IMR-90 (cell line): ENCODE results near the gene TRAPPC10. TPM values are rescaled to one million over a fixed set of nuclear protein-coding genes. Genes with fewer than 3 reads are reported as not detected.
"Not testable (repeated sequence)": the region's sequence is repeated elsewhere in the genome, so short reads cannot be mapped to it uniquely, and the experiment has no call there.

Experiments
- ATAC-seq: fragments of 200-7000 bp; cut with Tn5 transposase; 2 replicates; pipeline ENCODE4 v1.9.1; 2020; ENCODE audit warnings: low read depth, mild to moderate bottlenecking, moderate library complexity
- BruUV-seq: library from RNA; stranded (reverse); fragments of 400-500 nt; replicated peaks from 2 replicates; lab custom pipeline; 2021; lab: Mats Ljungman, UMichigan
- CTCF ChIA-PET: fragments of 300-600 bp; formaldehyde crosslinking; extraction: SDS; loops from one replicate; lab custom pipeline; 2021; ENCODE audit warnings: antibody characterized with exemption; lab: Yijun Ruan, JAX
- POLR2A ChIA-PET: fragments of 300-600 bp; sonication (Branson Sonifier 250); formaldehyde crosslinking; loops from one replicate; lab custom pipeline; 2022; ENCODE audit warnings: antibody characterized with exemption; ENCODE audit not compliant: unreplicated experiment; lab: Charles Lee
- DNase-seq: peaks from one replicate; pipeline ENCODE4 v3.0.0; 2013
- H2AFZ ChIP-seq: replicated peaks from 2 replicates; pipeline ENCODE3; 2013; ENCODE audit warnings: low read length, mild to moderate bottlenecking; ENCODE audit not compliant: poor library complexity
- H2AK5ac ChIP-seq: 2 replicates; pipeline ENCODE4 v1.6.1; 2013; ENCODE audit warnings: low read depth, low read length, inconsistent platforms
- H2AK9ac ChIP-seq: replicated peaks from 2 replicates; pipeline ENCODE3; 2013; ENCODE audit warnings: mild to moderate bottlenecking, low read depth, low read length, moderate library complexity; ENCODE audit not compliant: poor library complexity
- H2BK120ac ChIP-seq: 2 replicates; pipeline ENCODE4 v1.6.1; 2013; ENCODE audit warnings: low read depth, low read length, inconsistent platforms
- H2BK15ac ChIP-seq: 3 replicates; pipeline ENCODE4 v1.6.1; 2013; ENCODE audit warnings: low read depth, low read length, inconsistent platforms
- H2BK20ac ChIP-seq: 2 replicates; pipeline ENCODE4 v1.6.1; 2013; ENCODE audit warnings: low read depth, mild to moderate bottlenecking, inconsistent platforms, low read length, moderate library complexity
- H2BK5ac ChIP-seq: 2 replicates; pipeline ENCODE4 v1.6.1; 2013; ENCODE audit warnings: mild to moderate bottlenecking, low read depth, low read length, inconsistent platforms; ENCODE audit not compliant: poor library complexity, severe bottlenecking
- H3K14ac ChIP-seq: replicated peaks from 2 replicates; pipeline ENCODE4 v1.6.1; 2013; ENCODE audit warnings: low read depth, low read length, inconsistent platforms
- H3K18ac ChIP-seq: 2 replicates; pipeline ENCODE4 v1.6.1; 2013; ENCODE audit warnings: low read depth, low read length, control low read depth
- H3K23ac ChIP-seq: 2 replicates; pipeline ENCODE4 v1.6.1; 2013; ENCODE audit warnings: low read depth, low read length, inconsistent platforms
- H3K27ac ChIP-seq: 2 replicates; pipeline ENCODE4 v1.5.1; 2013; ENCODE audit warnings: mild to moderate bottlenecking, control low read depth, low read length; ENCODE audit not compliant: insufficient read depth
- H3K27me3 ChIP-seq: 2 replicates; pipeline ENCODE4 v1.6.1; 2013; ENCODE audit warnings: low read length; ENCODE audit not compliant: control insufficient read depth, insufficient read depth
- H3K36me3 ChIP-seq: 2 replicates; pipeline ENCODE4 v1.6.1; 2013; ENCODE audit warnings: low read length, mixed read lengths; ENCODE audit not compliant: control insufficient read depth, insufficient read depth
- H3K4ac ChIP-seq: 2 replicates; pipeline ENCODE4 v1.6.1; 2013; ENCODE audit warnings: low read depth, low read length, inconsistent platforms
- H3K4me1 ChIP-seq: 2 replicates; pipeline ENCODE4 v1.6.1; 2013; ENCODE audit warnings: low read length, mixed read lengths; ENCODE audit not compliant: control insufficient read depth, insufficient read depth
- H3K4me2 ChIP-seq: 2 replicates; pipeline ENCODE4 v1.6.1; 2013; ENCODE audit warnings: low read depth, mild to moderate bottlenecking, control low read depth, low read length, moderate library complexity
- H3K4me3 ChIP-seq: 2 replicates; pipeline ENCODE4 v1.5.1; 2013; ENCODE audit warnings: low read depth, mild to moderate bottlenecking, control low read depth, low read length, moderate library complexity; ENCODE audit not compliant: insufficient read depth
- H3K56ac ChIP-seq: 2 replicates; pipeline ENCODE4 v1.6.1; 2013; ENCODE audit warnings: low read length, inconsistent platforms; ENCODE audit not compliant: insufficient read depth; ENCODE audit errors: extremely low read depth
- H3K79me1 ChIP-seq, 2 experiments: 2 replicates each; pipeline ENCODE4 v1.6.1; 2013; ENCODE audit warnings: low read length in 2 of 2, inconsistent platforms in 1 of 2, low read depth in 1 of 2
- H3K9ac ChIP-seq: 2 replicates; pipeline ENCODE4 v1.6.1; 2013; ENCODE audit warnings: low read depth, low read length, control low read depth
- H3K9me1 ChIP-seq: 2 replicates; pipeline ENCODE4 v1.6.1; 2013; ENCODE audit warnings: low read length, inconsistent platforms; ENCODE audit not compliant: insufficient read depth
- H3K9me3 ChIP-seq: 2 replicates; pipeline ENCODE4 v1.6.1; 2013; ENCODE audit warnings: low read length; ENCODE audit not compliant: control insufficient read depth, insufficient read depth
- H4K20me1 ChIP-seq: 2 replicates; pipeline ENCODE4 v1.6.1; 2013; ENCODE audit warnings: low read length, inconsistent platforms; ENCODE audit not compliant: insufficient read depth
- H4K5ac ChIP-seq: 2 replicates; pipeline ENCODE4 v1.6.1; 2013; ENCODE audit warnings: mild to moderate bottlenecking, low read depth, low read length, control low read depth
- H4K8ac ChIP-seq, 2 experiments: 2 replicates each; pipeline ENCODE4 v1.6.1; 2013; ENCODE audit warnings: low read depth in 2 of 2, low read length in 2 of 2, control low read depth in 1 of 2, inconsistent platforms in 1 of 2
- H4K91ac ChIP-seq: 2 replicates; pipeline ENCODE4 v1.6.1; 2013; ENCODE audit warnings: low read depth, low read length, inconsistent platforms; ENCODE audit not compliant: insufficient read depth
- WGBS, 2 experiments: methylation state at CpG; one replicate each; pipeline versions ENCODE4 v1.1.5 to v1.1.7; 2013; ENCODE audit warnings: missing lambda C conversion rate in 2 of 2; ENCODE audit not compliant: insufficient read length in 1 of 2; ENCODE audit errors: extremely low coverage in 2 of 2; 5-methylcytosine and 5-hydroxymethylcytosine counted together
- dilution Hi-C: fragments of 300-500 bp; cut with HindIII; formaldehyde crosslinking; loops from one replicate; pipeline ENCODE4 v1.14.3; 2018; ENCODE audit warnings: low sequenced_read_pairs; ENCODE audit not compliant: unreplicated experiment
- in situ Hi-C: fragments of 300-500 bp; cut with MboI; formaldehyde crosslinking; loops from 3 replicates; pipeline ENCODE4 v1.14.3; 2019; ENCODE audit warnings: low sequenced_read_pairs, inconsistent platforms, mixed read lengths
- intact Hi-C: fragments of 100-400 bp; cut with micrococcal nuclease; formaldehyde crosslinking; loops from 2 replicates; pipeline ENCODE4 v1.10.0; 2022
- polyA plus RNA-seq, 3 experiments: library from polyadenylated mRNA; depleted of rRNA; stranded (reverse); fragments of >200 nt; gene quantifications; 2 replicates each; pipeline ENCODE4 v1.2.3, GENCODE V29; 2012; ENCODE audit warnings: low replicate concordance in 1 of 3
- total RNA-seq: library from RNA; depleted of rRNA; stranded (reverse); fragments of >200 nt; gene quantifications from 2 replicates; pipeline ENCODE4 v1.2.3, GENCODE V29; 2012

Gene TRAPPC10
- total and polyA plus RNA-seq, 2 of the 4 experiments (the other 2 are of a cell fraction), result 17.8 to 18.1 TPM

GRCh38 chr21:44134732-44135131 lies 122.6 kb downstream of the TRAPPC10 start:
- H2BK5ac ChIP-seq, H3K36me3 ChIP-seq, H4K91ac ChIP-seq, H3K56ac ChIP-seq, CTCF ChIA-PET, H3K4me2 ChIP-seq, H3K14ac ChIP-seq, H3K27me3 ChIP-seq, H3K9me1 ChIP-seq, H4K20me1 ChIP-seq, H3K79me1 ChIP-seq, H3K9ac ChIP-seq, dilution Hi-C loops, H2AK5ac ChIP-seq, H3K4me3 ChIP-seq, intact Hi-C loops, H2BK120ac ChIP-seq, H3K18ac ChIP-seq, H3K23ac ChIP-seq, DNase-seq, H3K4ac ChIP-seq, H2AFZ ChIP-seq, H2BK20ac ChIP-seq, H2AK9ac ChIP-seq, in situ Hi-C loops, H3K27ac ChIP-seq, H4K5ac ChIP-seq, BruUV-seq, H3K9me3 ChIP-seq, ATAC-seq, H2BK15ac ChIP-seq, POLR2A ChIA-PET, H4K8ac ChIP-seq, H3K4me1 ChIP-seq: not testable (repeated sequence)
- no CpG with 5 or more reads among the region's 8 CpGs for WGBS, 2 experiments

- H3K14ac ChIP-seq, H4K91ac ChIP-seq, H2BK120ac ChIP-seq, CTCF ChIA-PET, H3K4me2 ChIP-seq, H3K4ac ChIP-seq, H3K18ac ChIP-seq, H3K4me1 ChIP-seq, H3K9me1 ChIP-seq, H2AK9ac ChIP-seq, H2BK15ac ChIP-seq, DNase-seq, POLR2A ChIA-PET, H3K27ac ChIP-seq, H2BK5ac ChIP-seq, dilution Hi-C loops, in situ Hi-C loops, BruUV-seq, H2AK5ac ChIP-seq, H2BK20ac ChIP-seq, H3K4me3 ChIP-seq, H3K79me1 ChIP-seq, H2AFZ ChIP-seq, H3K56ac ChIP-seq, H3K9me3 ChIP-seq, H3K27me3 ChIP-seq, H4K8ac ChIP-seq, H4K5ac ChIP-seq, H3K23ac ChIP-seq, H3K9ac ChIP-seq, H4K20me1 ChIP-seq, H3K36me3 ChIP-seq, intact Hi-C loops: not testable (repeated sequence)
- peak; percentile 25; the same call in 1 of the 2 replicates for ATAC-seq
- no CpG with 5 or more reads among the region's 15 CpGs for WGBS, 2 experiments
Measured at GRCh38 chr21:44138039-44138438, 125.9 kb downstream of the TRAPPC10 start.
